H1 (cell line): ENCODE results near the gene TMEM82. TPM values are rescaled to one million over a fixed set of nuclear protein-coding genes. Genes with fewer than 3 reads are reported as not detected.

Source experiments
- ASH2L ChIP-seq: fragments of 200-600, 300-600 bp; sonication (generic); IDR thresholded peaks from one replicate; pipeline ENCODE4 v1.7.1; 2017; ENCODE audit warnings: low read length
- BACH1 ChIP-seq: IDR thresholded peaks from 2 replicates; pipeline ENCODE4 v1.6.1; 2012; ENCODE audit warnings: low read length, improper control_type of control experiment
- CBX5 ChIP-seq: fragments of 300-800, 300-1000 bp; sonication (generic); IDR thresholded peaks from 2 replicates; pipeline ENCODE4 v1.7.1; 2016; ENCODE audit warnings: antibody characterized with exemption, low read length, low read depth
- CHD7 ChIP-seq: fragments of 300-600 bp; sonication (generic); IDR thresholded peaks from 2 replicates; pipeline ENCODE4 v1.7.1; 2012; ENCODE audit warnings: low read length, moderate library complexity, mild to moderate bottlenecking, inconsistent platforms; ENCODE audit not compliant: insufficient replicate concordance
- KDM4A ChIP-seq: IDR thresholded peaks from one replicate; pipeline ENCODE4 v1.7.1; 2012; ENCODE audit warnings: low read depth, mild to moderate bottlenecking, moderate library complexity, low read length, inconsistent platforms; ENCODE audit not compliant: severe bottlenecking
- NRF1 ChIP-seq: IDR thresholded peaks from 2 replicates; pipeline ENCODE4 v1.6.1; 2011; ENCODE audit warnings: mild to moderate bottlenecking, low read depth, low read length, improper control_type of control experiment
- PHF8 ChIP-seq: fragments of 200-600 bp; sonication (generic); conservative IDR thresholded peaks from 2 replicates; pipeline ENCODE4 v1.7.1; 2012; ENCODE audit warnings: low read depth, mild to moderate bottlenecking, inconsistent platforms, low read length, moderate library complexity
- TAF7 ChIP-seq: optimal IDR thresholded peaks from 2 replicates; pipeline ENCODE3; 2011; ENCODE audit warnings: low read depth, mild to moderate bottlenecking, inconsistent platforms, low read length, moderate library complexity, borderline replicate concordance
- USF2 ChIP-seq: IDR thresholded peaks from 2 replicates; pipeline ENCODE4 v1.6.1; 2011; ENCODE audit warnings: low read length, improper control_type of control experiment
- ZNF274 ChIP-seq: IDR thresholded peaks from 2 replicates; pipeline ENCODE4 v1.7.0; 2012; ENCODE audit warnings: low read length, borderline replicate concordance; ENCODE audit errors: extremely low read depth
- polyA plus RNA-seq, 7 experiments: library from polyadenylated mRNA; depleted of rRNA in 3 of 7; stranded (reverse) in 5 of 7; unstranded in 2 of 7; fragments of >200 nt in 5 of 7; fragments of 200-250 nt in 2 of 7; gene quantifications; 1 replicate in 5 of 7; 2 replicates in 1 of 7; 4 replicates in 1 of 7; pipeline versions ENCODE4 v1.2.1 to v1.2.3, GENCODE V29; 2011 to 2013; ENCODE audit warnings: missing spikeins in 2 of 7, mixed read lengths in 2 of 7
- total RNA-seq: library from RNA; stranded (reverse); fragmentation: NEBNext Ultra II Directional; extraction: Animal tissue kit (Norgen Biotek cat#: 25700); gene quantifications from 2 replicates; pipeline ENCODE4 v1.2.1, GENCODE V29; 2021

TMEM82 gene
- total and polyA plus RNA-seq, 2 of the 8 experiments (the other 6 are each of a cell fraction or from before 2014, with no cell fraction given): 0.32 to 2.1 TPM

GRCh38 chr1:15733726-15734226 is 8.5 kb upstream of the TMEM82 start (continued):
- no peak for TF ChIP-seq CHD7
- TF ChIP-seq CBX5: no peak
- no peak for TF ChIP-seq ASH2L
- no peak for TF ChIP-seq TAF7
- TF ChIP-seq PHF8: no peak
- TF ChIP-seq USF2: no peak
- TF ChIP-seq NRF1: no peak
- TF ChIP-seq KDM4A: no peak
- no peak for TF ChIP-seq BACH1
- no peak for TF ChIP-seq ZNF274
